KBM-7 (cell line): ENCODE results near the gene ZNF418.
"Not testable (repeated sequence)": the region's sequence is repeated elsewhere in the genome, so short reads cannot be mapped to it uniquely, and the experiment has no call there.

ENCODE experiments used
- DNase-seq: peaks from one replicate; pipeline ENCODE4 v3.0.0-alpha.2; 2015
- in situ Hi-C: fragments of 300-500 bp; cut with MboI; formaldehyde crosslinking; loops from 2 replicates; pipeline ENCODE4 v1.14.3; 2020; ENCODE audit warnings: low sequenced_read_pairs, low pct_unique_long_range_greater_than_20kb, mixed read lengths

ZNF418 gene

DNA sequence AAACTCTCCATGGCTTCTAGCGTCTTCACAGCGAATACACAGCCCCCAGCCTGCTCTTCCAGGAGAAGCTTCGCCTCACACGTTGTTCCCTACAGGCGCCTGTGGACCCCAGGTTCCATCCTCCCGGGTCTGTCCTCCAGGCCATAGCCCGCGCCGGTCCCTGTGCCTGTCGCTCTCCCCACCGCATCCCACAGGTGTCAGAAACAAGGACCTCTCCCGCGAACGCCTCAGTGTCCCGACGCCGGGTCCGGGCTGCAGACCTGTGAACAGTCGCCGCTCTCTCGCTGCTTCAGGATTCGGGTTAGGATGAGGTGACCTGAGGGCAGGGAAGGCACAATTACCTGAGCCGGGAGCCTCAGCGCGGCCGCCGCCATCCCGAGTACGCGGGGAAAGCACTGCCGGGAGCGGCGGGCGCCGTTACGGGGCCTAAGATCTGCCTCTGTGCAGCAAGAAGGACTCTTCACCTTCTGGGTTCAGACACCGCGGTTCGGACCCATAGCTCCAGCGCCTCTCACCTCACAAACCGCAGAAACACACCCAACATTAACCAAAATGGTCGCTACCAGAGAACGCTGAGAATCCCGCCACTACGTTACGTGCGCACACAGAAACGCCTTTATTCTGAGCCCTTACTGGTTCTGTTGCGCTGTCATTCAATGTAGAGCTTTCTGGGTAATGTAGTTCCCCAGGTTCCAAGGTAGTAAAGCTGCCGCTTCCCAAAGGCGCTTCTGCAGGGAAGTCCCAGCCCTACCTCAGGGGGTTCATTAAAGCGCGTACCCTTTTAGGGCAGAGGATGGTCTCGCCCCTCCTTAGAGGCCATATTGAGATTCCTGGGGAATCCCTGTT lies at the start of gene ZNF418:
Gene ZNF418, minus strand, starts transcription at position 583 of the 846 bp plus-strand sequence. CDS start 1,580 bp downstream, outside the sequence.
- in situ Hi-C loops: no loop called here
- DNase-seq: no peak

- in situ Hi-C loops: no loop called here
- DNase-seq: peak; percentile 21
Measured at GRCh38 chr19:57978586-57979289, 43.5 kb upstream of the ZNF418 start.

DNA sequence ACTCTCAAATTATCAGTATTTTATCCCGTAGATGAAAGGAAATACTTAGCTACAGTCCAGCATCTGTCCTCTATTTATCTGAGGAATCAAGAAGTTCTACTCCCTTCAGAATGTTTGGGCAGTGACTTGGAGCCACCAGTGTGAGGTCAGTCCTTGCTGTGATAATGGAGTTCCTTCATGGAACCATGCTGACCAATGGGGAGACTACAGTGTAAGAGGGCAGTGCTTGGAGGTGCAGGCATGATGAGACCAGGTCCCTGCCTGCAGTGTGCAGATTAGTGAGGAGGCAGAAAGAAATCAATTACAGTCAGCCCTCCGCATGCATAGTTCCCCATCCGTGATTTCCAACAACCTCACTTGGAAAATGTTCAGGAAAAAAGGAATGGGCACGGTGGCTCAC lies 39.2 kb upstream of the ZNF418 start, which contains the start of gene C19orf18:
Gene C19orf18, minus strand, starts transcription at position 101 of the 400 bp plus-strand sequence. CDS start 102 bp downstream, outside the sequence.
- in situ Hi-C loops: no loop called here
- DNase-seq: no peak

GRCh38 chr19:57964761-57965160 lies 29.6 kb upstream of the ZNF418 start:
- in situ Hi-C loops: no loop called here
- no peak for DNase-seq

- no peak for DNase-seq
- in situ Hi-C loops: no loop called here
Measured at GRCh38 chr19:57961785-57962184, 26.6 kb upstream of the ZNF418 start.

DNA sequence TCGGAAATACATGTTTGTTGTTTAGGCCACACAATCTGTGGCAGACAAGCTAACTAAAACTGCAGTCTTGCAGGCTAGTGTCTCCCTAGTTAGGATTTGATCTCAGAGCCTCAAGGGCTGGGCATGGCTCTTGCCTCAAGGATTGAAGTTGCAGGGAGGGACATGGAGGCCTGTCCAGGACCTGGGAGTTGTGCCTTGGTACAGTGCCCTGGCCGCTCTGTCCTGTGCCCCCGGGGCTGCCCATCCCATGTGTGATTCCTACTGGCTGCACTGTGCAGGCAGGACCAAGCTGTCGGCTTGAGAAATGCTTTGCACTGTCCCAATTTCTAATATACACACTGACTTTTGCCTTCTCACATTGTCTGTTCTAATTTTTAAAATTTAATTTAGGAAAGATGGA lies 19.8 kb upstream of the ZNF418 start:
- DNase-seq: no peak
- in situ Hi-C loops: no loop called here

DNA sequence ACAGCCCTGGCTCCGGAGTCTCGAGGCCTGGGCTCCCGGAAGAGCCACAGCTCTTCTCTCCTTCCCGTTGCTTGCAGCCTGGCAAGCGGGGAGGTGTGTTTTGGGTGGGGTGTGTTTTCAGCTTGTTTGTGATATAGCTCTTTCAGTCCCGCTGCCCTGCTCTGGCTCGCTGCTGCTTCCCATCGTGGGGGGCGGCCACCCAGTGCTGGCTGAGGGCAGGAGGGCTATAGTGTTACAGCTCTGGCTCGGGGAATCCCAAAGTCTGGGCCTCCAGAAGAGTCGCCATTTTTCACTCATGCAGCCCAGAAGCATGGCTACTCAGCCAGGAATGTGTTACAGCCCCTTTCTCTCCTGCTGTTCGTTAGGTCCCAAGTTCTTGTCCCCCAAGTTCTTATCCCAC lies 14.5 kb upstream of the ZNF418 start:
- DNase-seq: no peak
- in situ Hi-C loops: no loop called here

DNA sequence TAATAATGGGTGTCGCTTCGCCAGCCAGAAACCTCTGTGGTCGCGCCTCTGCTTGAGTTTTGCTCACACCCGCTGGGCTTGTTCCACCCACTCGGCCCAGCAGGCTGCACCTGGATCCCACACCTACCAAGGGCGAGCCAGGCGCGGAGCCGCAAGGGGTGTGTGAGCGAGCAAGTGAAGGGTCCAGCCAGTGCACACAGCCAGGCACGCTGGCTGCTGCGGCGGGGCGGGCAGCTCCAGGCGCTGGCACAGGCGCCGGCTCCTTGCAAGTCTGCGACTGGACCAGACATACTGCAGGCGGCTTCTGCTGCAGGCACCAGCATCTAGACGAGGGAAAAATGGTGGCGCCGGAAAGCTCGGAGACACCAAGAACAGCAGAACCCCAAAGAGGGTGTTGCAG lies 14.1 kb upstream of the ZNF418 start:
- in situ Hi-C loops: no loop called here

DNA sequence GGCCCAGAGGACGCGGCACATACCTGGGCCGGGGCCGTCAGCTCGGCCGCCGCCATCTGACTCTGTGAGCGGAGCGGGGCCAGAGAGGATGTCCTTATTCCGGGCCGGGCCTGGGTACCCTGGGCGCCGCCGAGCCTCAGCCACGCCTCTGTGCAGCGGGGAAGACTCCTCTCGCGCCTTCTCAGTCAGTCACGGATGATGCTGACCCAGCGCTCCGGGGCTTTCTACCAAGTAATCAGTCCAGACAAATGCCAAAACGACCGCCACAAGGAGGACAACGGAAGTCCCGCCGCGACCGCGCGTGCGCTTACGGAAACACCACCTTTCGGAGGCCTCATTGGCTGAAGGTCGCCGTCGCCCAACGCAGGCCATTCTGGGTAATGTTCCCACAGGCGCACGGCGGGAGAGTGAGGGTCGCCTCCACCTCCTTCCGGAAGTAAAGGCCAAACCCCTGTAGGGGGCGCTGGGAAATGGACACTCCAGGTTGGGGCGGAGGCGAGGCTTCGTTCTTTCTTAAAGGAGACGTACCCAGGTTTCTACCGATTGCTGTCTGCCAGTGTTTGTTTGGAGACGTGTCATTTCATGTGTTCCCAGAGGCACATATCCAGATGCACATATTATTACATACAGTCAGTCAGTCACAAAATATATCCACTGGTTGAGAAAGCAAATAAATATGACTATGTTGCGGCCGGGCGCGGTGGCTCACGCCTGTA lies 12.4 kb upstream of the ZNF418 start, which contains the start of gene ZNF256:
Gene ZNF256, minus strand, starts transcription at position 288 of the 716 bp plus-strand sequence. Its CDS starts 232 bp downstream, at position 56.
- peak; percentile 97 for DNase-seq
- in situ Hi-C loops: no loop called here

More for the DNA sequence above, 14.1 kb upstream of the ZNF418 start:
- DNase-seq: no peak

DNA sequence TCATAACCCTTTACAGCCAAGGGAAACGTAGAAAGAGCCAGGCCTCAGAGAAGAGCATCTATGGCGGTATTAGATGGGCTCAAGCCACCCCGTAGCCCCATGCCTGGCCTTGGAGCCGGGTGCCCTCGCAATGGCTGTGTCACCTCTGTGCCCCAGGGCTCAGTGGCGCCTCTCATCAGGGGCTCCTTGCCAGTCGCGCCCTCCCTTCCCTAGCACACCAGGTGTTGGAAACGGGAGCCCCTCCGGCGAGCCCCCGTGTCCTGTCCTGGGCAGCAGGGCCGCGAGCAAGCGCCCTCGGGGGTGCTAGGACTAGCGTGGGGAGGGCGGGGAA lies 11.9 kb upstream of the ZNF418 start:
- in situ Hi-C loops: no loop called here
- no peak for DNase-seq

- no peak for DNase-seq
- in situ Hi-C loops: no loop called here
Measured at GRCh38 chr19:57946316-57946715, 11.1 kb upstream of the ZNF418 start.

DNA sequence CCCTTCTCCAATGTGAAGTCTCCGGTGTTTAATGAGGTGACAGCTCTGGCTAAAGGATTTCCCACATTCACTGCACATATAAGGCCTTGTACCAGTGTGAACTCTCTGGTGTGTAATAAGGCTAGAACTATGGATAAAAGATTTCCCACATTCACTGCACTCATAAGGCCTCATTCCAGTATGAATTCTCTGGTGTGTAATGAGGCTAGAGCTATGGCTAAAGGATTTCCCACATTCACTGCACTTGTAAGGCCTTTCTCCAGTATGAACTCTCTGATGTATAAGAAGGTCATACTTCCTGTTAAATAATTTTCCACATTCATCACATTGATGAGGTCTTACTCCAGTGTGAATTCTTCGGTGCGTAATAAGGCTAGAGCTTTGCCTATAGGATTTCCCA lies 6.4 kb upstream of the ZNF418 start:
- peak; percentile 11 for DNase-seq
- in situ Hi-C loops: no loop called here

DNA sequence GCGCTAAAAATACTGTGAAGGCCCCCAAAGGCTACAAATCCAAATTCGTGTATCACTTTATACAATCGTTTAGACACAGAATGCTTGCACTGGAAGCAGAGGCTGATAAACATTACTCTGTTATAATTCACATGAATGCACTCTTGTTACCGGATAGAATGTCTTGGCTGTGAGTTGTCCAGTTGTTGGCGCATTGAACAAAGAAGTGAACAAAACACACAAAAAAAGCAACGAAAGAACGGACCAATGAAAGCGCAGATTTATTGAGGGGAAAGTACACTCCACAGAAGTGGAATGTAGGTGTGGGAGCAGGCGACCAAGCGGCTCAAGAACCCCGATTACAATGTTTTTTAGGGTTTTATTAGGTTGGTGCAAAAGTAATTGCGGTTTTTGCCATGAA lies 529 bp upstream of the ZNF418 start:
- in situ Hi-C loops: no loop called here
- DNase-seq: no peak

DNA sequence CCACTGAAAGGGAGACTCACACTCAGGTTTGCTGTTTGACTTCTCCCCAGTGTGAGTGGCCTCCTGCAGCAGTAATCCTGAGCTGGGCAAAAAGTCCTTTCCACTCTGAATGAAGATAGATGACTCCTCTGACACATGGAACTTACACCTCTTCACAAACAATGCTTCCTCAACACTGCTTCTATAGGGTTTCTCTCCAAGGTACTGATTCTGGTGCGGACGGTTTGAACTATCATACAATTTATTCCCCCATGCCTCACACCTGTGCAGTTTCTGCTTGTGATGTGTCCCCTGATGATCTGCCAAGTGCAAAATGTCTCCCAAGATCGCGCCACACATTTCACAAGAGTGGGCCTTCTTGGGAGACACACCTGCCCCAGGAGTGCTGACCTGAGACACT lies 7.6 kb downstream of the ZNF418 start:
- in situ Hi-C loops: no loop called here
- DNase-seq: no peak

DNA sequence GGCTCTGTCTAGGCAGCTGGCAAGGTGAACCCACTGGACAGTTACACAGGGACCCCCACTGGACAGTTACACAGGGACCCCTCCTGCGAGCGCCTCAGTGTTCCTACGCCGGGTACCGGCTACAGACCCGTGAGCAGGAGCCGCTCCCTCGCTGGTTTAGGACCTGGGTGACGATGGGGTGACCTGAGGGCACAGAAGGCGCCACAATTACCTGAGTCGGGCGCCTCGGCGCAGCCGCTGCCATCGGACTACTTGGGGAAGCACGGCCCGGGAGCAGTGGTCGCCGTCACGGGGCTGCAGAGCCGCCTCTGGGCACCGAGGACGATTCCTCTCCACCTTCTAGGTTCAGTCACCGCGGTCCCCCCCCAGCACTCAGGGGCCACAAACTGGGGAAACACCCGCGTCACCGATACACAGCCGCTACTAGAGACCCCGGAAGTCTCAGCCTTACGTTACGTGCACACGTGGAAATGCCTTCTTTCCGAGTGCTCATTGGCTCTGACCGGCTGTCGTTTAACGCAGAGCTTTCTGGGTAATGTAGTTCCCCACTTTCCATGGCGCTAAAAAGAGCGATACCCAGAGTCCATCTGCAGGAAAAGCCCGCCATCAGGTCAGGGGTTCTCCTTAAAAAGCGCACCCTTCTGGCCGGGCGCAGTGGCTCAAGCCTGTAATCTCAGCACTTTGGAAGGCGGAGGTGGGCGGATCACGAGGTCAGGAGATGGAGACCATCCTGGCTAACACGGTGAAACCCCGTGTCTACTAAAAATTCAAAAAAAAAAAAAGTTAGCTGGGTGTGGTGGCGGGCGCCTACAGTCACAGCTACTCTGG lies 18.8 kb downstream of the ZNF418 start, which contains the start of gene ZNF417:
Gene ZNF417, minus strand, starts transcription at position 425 of the 828 bp plus-strand sequence. Its CDS starts 181 bp downstream, at position 244.
- in situ Hi-C loops: not testable (repeated sequence)
- DNase-seq: peak; percentile 88

DNA sequence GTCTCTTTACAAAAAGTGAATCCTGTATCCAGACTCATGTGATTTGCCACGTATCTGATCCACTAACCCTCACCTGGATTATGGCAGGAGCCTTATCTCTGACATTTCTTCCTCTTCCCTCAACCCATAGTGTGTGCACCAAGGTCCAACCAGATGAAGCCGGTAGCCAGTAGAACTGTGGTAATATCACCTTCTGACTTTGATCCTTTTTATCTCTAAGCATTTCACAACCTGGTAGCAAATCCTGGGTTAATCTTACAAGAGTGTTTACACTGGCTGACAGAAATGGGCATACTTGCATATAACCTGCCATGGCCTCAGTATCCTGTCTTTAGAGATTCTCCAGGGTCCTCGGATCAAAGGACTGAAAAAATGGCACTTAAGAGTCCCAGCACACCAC lies 20.7 kb downstream of the ZNF418 start:
- no peak for DNase-seq
- in situ Hi-C loops: no loop called here

GRCh38 chr19:57907394-57907793 lies 27.8 kb downstream of the ZNF418 start:
- in situ Hi-C loops: no loop called here
- no peak for DNase-seq

GRCh38 chr19:57905258-57905657 lies 29.9 kb downstream of the ZNF418 start:
- in situ Hi-C loops: no loop called here

More at GRCh38 chr19:57905258-57905657, 29.9 kb downstream of the ZNF418 start:
- DNase-seq: no peak
